GM12891 (cell line): Measurements from ENCODE around the gene PIPOX.

Experiments
- POLR2A ChIP-seq: IDR thresholded peaks from 2 replicates; pipeline ENCODE4 v1.6.1; 2011; ENCODE audit warnings: low read depth, low read length, control low read depth
- POLR2AphosphoS5 ChIP-seq: IDR thresholded peaks from 2 replicates; pipeline ENCODE4 v1.6.1; 2011; ENCODE audit warnings: low read depth, low read length, control low read depth
- SPI1 ChIP-seq: IDR thresholded peaks from 2 replicates; pipeline ENCODE4 v1.6.1; 2011; ENCODE audit warnings: low read depth, low read length, control low read depth
- TAF1 ChIP-seq: IDR thresholded peaks from 2 replicates; pipeline ENCODE4 v1.6.1; 2011; ENCODE audit warnings: low read depth, low read length, control low read depth

DNA sequence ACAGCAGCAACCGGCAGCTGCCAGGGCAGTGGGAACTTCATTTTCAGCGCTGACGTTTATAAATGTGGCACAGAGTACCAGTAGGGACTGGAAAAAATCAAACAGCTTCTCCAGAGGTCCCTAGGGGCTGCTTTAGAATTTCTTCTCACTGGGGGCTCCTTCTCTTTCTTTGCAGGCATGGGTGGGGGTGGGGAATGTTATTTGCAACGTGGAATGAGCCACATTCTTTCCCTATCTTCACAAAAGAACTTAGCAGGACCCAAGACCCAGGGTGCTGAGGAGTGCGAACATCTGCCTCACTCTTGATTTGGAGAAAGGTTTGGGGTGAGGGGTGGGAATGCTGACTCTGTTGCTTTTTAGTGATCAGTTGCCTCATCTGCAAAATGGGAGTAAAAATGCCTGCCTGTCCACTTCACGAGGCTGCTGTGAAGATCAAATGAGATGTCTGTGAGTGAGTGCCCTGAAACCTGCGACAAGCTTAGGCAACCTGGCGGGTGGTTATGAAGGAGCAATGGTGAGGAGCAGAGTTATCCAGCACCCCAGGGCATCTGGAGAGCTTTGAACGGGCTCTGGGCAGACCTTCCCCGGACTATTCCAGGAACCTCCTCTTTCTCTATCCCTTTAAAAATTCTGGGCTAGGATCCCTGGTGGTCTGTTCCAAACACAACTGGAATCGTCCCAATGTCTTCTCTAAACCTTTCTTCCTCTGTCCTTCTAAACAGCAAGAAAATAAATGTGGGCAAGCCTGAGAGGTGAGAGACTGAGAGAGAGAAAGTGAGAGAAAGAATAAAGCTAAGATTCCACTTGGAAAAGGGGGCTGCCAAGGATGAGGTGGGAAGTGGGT is 10.7 kb upstream of the PIPOX start:
- no peak for TF ChIP-seq POLR2A
- TF ChIP-seq SPI1 = no peak
- TF ChIP-seq POLR2AphosphoS5 = no peak
- TF ChIP-seq TAF1 = no peak
